Stomach (tissue), 9 donors: ENCODE data around the gene RPL21. TPM values are rescaled to one million over a fixed set of nuclear protein-coding genes. Genes with fewer than 3 reads are reported as not detected.

ENCODE experiments used
- DNase-seq, 2 donors: peaks; one replicate each; pipeline versions ENCODE4 v3.0.0 to v3.0.0-alpha.2; 2013 to 2019
- H3K27ac ChIP-seq, 5 donors: fragments of 200-600 bp in 4 of 5; sonication (generic) in 4 of 5; one replicate each; pipeline ENCODE4 v1.5.1; 2013 to 2019; ENCODE audit warnings: mild to moderate bottlenecking in 1 of 5, moderate library complexity in 1 of 5
- H3K27me3 ChIP-seq, 3 donors: fragments of 200-600 bp; sonication (generic); one replicate each; pipeline ENCODE4 v1.5.1; 2017 to 2019; ENCODE audit warnings: mixed run types in 1 of 3
- H3K36me3 ChIP-seq, 4 donors: fragments of 200-600 bp; sonication (generic); 1 replicate in 3 of 4; 2 replicates in 1 of 4; pipeline ENCODE4 v1.5.1; 2016 to 2019
- H3K4me1 ChIP-seq, 4 donors: fragments of 200-600 bp; sonication (generic); one replicate each; pipeline ENCODE4 v1.5.1; 2016 to 2019
- H3K4me3 ChIP-seq, 4 donors: fragments of 200-600 bp; sonication (generic) in 3 of 4; one replicate each; pipeline ENCODE4 v1.5.1; 2016 to 2019; ENCODE audit warnings: mild to moderate bottlenecking in 1 of 4
- H3K9me3 ChIP-seq, 4 donors: fragments of 200-600 bp; sonication (generic); one replicate each; pipeline ENCODE4 v1.5.1; 2016 to 2019
- EP300 ChIP-seq: sonication (generic); formaldehyde crosslinking; IDR thresholded peaks from one replicate; pipeline ENCODE4 v1.6.1; 2017; ENCODE audit warnings: antibody characterized with exemption
- POLR2A ChIP-seq, 4 donors: fragments of 450-650 bp; IDR thresholded peaks; one replicate each; pipeline ENCODE4 v1.6.1; 2016; ENCODE audit warnings: antibody characterized with exemption in 4 of 4, control low read depth in 2 of 4, mild to moderate bottlenecking in 1 of 4, moderate library complexity in 1 of 4
- POLR2AphosphoS5 ChIP-seq, 3 donors: sonication (generic); formaldehyde crosslinking; IDR thresholded peaks; one replicate each; pipeline ENCODE4 v1.6.1; 2016; ENCODE audit warnings: antibody characterized with exemption in 3 of 3
- WGBS, 5 donors: extraction: QIAGEN DNeasy Blood & Tissue Kit in 3 of 5; methylation state at CpG; one replicate each; pipeline versions ENCODE4 v1.1.5 to v1.1.7; 2013 to 2018; 5-methylcytosine and 5-hydroxymethylcytosine counted together
- intact Hi-C: fragments of 100-400 bp; cut with DNase I; formaldehyde crosslinking; loops from one replicate; pipeline ENCODE4 v1.15.1; 2023; ENCODE audit warnings: low total_unique reads
- polyA plus RNA-seq, 3 donors: library from polyadenylated mRNA; stranded (reverse); fragments of 200-250 nt; gene quantifications; one replicate each; pipeline ENCODE4 v1.2.3, GENCODE V29; 2013
- total RNA-seq, 5 donors: library from RNA; depleted of rRNA; stranded (reverse); fragments of >200 nt; gene quantifications; one replicate each; pipeline versions ENCODE4 v1.1.0 to v1.2.3, GENCODE V29; 2014 to 2016
- TF ChIP-seq, protein P1 (sequence below), 7 experiments: fragments of 450-650 bp in 4 of 7; fragments of 200-600 bp in 3 of 7; sonication (generic) in 3 of 7; IDR thresholded peaks; one replicate each; pipeline ENCODE4 v1.5.1; 2016 to 2019; ENCODE audit warnings: antibody characterized with exemption in 7 of 7, control low read depth in 2 of 7, mild to moderate bottlenecking in 1 of 7
- donor health status: healthy with polysubstance abuse.
- donor health status: Bipolar disorder and iron deficiency.
- donor health status: healthy.

RPL21 gene
- total and polyA plus RNA-seq, 8 donors = 338 to 2,038 (median 966) TPM

GRCh38 chr13:27276188-27276587 is 24.8 kb downstream of the RPL21 start:
- H3K4me1 ChIP-seq = peaks cover 0 to 22% (median 17%) of the 10 kb centered on the region in 4 donors
- no peak for DNase-seq
- WGBS, 5 donors = 66 to 83% (median 74%) methylated on average over 7 of the region's 7 CpGs
- TF ChIP-seq POLR2AphosphoS5 (IDR thresholded peaks at IDR 0.05) = peak in 1 of 3 donors; percentile 21
- TF ChIP-seq, protein P1, sequence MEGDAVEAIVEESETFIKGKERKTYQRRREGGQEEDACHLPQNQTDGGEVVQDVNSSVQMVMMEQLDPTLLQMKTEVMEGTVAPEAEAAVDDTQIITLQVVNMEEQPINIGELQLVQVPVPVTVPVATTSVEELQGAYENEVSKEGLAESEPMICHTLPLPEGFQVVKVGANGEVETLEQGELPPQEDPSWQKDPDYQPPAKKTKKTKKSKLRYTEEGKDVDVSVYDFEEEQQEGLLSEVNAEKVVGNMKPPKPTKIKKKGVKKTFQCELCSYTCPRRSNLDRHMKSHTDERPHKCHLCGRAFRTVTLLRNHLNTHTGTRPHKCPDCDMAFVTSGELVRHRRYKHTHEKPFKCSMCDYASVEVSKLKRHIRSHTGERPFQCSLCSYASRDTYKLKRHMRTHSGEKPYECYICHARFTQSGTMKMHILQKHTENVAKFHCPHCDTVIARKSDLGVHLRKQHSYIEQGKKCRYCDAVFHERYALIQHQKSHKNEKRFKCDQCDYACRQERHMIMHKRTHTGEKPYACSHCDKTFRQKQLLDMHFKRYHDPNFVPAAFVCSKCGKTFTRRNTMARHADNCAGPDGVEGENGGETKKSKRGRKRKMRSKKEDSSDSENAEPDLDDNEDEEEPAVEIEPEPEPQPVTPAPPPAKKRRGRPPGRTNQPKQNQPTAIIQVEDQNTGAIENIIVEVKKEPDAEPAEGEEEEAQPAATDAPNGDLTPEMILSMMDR (IDR thresholded peaks at IDR 0.05) = no peak
- peaks cover 0 to 7% (median 3%) of the 10 kb centered on the region in 4 donors for H3K36me3 ChIP-seq
- no peak overlapping the region for H3K4me3 ChIP-seq
- peak overlapping the region in 4 of 5 donors; percentile 9 to 60 (median 36) for H3K27ac ChIP-seq
- intact Hi-C loops = no loop called here
- peaks cover 0 to 6% (median 0%) of the 10 kb centered on the region in 3 donors for H3K27me3 ChIP-seq
- no peaks in the 10 kb centered on the region for H3K9me3 ChIP-seq

DNA sequence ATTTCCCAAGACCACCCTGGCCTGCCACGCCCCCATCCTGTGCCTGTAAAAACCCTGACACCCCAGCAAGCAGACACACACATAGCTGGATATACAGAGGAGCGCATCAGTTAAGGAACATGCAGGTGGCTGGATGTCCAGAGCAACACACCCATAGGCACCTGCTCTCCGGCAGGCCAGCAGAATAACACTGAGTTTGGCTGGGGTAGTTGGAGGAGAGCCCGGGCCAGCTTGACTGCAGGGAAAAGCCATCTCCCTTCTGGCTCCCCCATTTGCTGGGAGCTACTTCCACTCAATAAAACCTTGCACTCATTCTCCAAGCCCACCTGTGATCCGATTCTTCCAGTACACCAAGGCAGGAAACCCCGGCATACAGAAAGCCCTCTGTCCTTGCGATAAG is 28.1 kb downstream of the RPL21 start:
- no peaks in the 10 kb centered on the region for H3K36me3 ChIP-seq
- peaks cover 0 to 6% (median 0%) of the 10 kb centered on the region in 3 donors for H3K27me3 ChIP-seq
- 79 to 99% (median 88%) methylated on average over 7 of the region's 7 CpGs for WGBS, 5 donors
- H3K4me3 ChIP-seq = no peak overlapping the region
- TF ChIP-seq, protein P1 (IDR thresholded peaks at IDR 0.05) = no peak
- no peak for TF ChIP-seq POLR2A (IDR thresholded peaks at IDR 0.05)
- no peak for TF ChIP-seq POLR2AphosphoS5 (IDR thresholded peaks at IDR 0.05)
- TF ChIP-seq EP300 = no peak
- intact Hi-C loops = no loop called here
- H3K9me3 ChIP-seq = no peaks in the 10 kb centered on the region
- DNase-seq = no peak
- H3K4me1 ChIP-seq = peaks cover 0 to 3% (median 0%) of the 10 kb centered on the region in 4 donors
- no peak overlapping the region for H3K27ac ChIP-seq

DNA sequence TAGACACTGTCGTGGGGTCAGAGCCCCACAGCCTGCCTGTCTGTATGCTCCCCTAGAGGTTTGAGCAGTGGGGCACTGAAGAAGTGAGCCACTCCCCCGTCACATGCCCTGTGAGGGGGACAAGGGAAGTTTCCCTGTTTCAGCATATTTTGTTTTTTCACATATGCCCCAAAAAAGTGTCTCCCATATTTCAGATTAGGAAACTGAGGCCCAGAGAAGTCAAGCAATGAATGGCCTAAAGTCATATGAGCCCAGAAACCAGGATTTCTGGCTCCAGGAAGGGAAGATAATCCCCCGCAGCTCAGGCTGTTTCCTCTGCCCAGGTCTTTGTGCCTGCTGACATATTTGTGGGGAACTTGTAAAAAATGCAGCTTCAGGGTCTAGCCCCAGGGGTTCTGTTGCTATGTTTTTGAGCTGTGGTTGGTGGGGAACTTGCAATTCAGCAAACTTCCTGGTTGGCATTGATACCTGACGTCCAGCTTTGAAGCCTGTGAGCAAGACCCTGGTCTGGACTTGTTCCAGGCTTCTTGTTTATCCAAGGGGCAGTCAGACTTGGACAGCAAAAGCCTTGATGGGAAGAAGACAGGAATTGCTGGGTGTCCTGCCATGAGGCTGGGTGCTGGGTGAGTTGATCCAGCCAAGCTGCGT is 28.8 kb downstream of the RPL21 start:
- no peaks in the 10 kb centered on the region for H3K9me3 ChIP-seq
- peaks cover 0 to 6% (median 0%) of the 10 kb centered on the region in 3 donors for H3K27me3 ChIP-seq
- peaks cover 0 to 3% (median 0%) of the 10 kb centered on the region in 4 donors for H3K4me1 ChIP-seq
- no peak overlapping the region for H3K27ac ChIP-seq
- intact Hi-C loops = loop anchor here (10.0 kb wide), 1 partner anchor 65 kb away; no protein-coding TSS in a partner anchor
- TF ChIP-seq, protein P1 (IDR thresholded peaks at IDR 0.05) = no peak
- TF ChIP-seq POLR2AphosphoS5 (IDR thresholded peaks at IDR 0.05) = no peak
- TF ChIP-seq EP300 = no peak
- no peak for TF ChIP-seq POLR2A (IDR thresholded peaks at IDR 0.05)
- no peak for DNase-seq
- H3K36me3 ChIP-seq = no peaks in the 10 kb centered on the region
- no peak overlapping the region for H3K4me3 ChIP-seq
- 55 to 70% (median 57%) methylated on average over 5 of the region's 5 CpGs for WGBS, 5 donors

GRCh38 chr13:27280841-27281240 is 29.5 kb downstream of the RPL21 start:
- H3K9me3 ChIP-seq = no peaks in the 10 kb centered on the region
- no peak overlapping the region for H3K27ac ChIP-seq
- WGBS, 5 donors = 65 to 77% (median 68%) methylated on average over 4 of the region's 4 CpGs
- H3K4me3 ChIP-seq = no peak overlapping the region
- no peak for DNase-seq
- no peak for TF ChIP-seq POLR2A (IDR thresholded peaks at IDR 0.05)
- TF ChIP-seq EP300 = no peak
- TF ChIP-seq, protein P1 (IDR thresholded peaks at IDR 0.05) = no peak
- peaks cover 0 to 6% (median 0%) of the 10 kb centered on the region in 3 donors for H3K27me3 ChIP-seq
- peaks cover 0 to 3% (median 0%) of the 10 kb centered on the region in 4 donors for H3K4me1 ChIP-seq
- H3K36me3 ChIP-seq = no peaks in the 10 kb centered on the region
- intact Hi-C loops = loop anchor here (10.0 kb wide), 1 partner anchor 64 kb away; no protein-coding TSS in a partner anchor
